Stimulated activated CD8-positive, alpha-beta memory T cell treated with anti-CD3 and anti-CD28 coated beads, Interleukin-7, amount 100 ng/mL, for 48 hours (primary cell): ENCODE results near the gene CLIC1.

Source experiments
- DNase-seq, 2 donors: peaks; one replicate each; pipeline ENCODE4 v3.0.0-alpha.2; 2020; ENCODE audit warnings: low read depth in 1 of 2; ENCODE audit errors: extremely low read depth in 1 of 2

CLIC1 gene

DNA sequence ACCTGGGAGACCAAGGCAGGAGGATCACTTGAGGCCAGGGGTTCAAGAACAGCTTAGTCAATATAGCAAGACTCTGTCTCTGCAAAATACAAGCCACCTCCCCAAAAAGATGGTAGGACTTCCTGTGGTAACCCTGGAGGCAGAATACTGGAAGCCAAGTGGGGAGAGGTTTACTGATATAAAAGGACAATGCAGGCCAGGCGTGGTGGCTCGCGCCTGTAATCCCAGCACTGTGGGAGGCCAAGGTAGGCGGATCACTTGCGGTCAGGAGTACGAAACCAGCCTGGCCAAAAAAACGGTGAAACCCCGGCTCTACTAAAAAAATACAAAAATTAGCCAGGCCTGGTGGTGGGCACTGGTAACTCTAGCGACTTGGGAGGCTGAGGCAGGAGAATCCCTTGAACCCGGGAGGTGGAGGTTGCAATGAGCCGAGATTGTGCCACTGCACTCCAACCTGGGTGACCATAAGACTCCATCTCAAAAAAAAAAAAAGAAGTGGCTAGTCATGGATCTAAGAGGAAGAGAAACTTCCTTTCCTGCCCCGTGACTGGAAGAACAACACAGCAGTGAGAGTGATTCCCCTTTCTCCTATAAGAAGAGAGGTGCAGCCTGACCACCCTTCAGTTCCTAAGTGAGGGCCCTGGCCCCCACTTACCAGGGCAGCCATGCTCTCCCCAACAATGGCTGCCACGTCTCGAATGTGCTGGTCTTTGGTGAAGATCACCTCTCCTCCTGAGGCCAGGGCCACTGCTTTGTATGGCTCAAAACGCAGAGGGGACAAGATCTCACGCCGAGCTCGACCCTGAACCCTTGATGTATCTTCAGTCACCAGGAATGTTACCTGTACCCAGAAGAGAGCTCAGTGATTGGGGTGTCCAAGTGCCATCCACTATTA, 32.3 kb upstream of the CLIC1 start:
- DNase-seq, result no peak

DNA sequence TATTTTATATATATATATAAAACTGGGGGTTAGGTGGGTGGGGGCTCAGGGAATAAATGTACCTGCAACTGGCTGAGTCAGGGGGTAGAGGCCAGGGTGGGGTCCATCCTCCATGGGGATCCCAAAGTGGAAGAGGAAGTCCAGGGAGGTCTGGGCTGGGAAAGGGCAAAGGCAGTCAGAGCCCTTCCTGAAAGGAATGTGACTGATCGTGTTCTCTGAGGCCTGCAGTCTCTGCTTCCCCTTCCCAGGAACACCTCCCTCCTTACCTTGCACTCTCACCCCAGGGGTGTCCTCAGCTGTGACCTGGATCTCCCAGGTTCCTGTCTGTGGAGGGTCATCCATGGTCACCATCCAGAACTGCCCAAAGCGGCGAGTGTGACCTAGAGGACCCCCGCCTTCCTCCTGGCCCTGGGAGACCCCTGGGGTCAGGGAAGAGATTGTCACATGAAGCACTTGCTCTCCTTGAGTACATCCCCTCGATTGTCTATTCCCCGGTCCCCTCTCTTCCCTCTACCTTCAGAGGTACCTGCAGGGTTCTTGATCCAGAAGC, 30.8 kb upstream of the CLIC1 start:
- DNase-seq, result no peak

DNA sequence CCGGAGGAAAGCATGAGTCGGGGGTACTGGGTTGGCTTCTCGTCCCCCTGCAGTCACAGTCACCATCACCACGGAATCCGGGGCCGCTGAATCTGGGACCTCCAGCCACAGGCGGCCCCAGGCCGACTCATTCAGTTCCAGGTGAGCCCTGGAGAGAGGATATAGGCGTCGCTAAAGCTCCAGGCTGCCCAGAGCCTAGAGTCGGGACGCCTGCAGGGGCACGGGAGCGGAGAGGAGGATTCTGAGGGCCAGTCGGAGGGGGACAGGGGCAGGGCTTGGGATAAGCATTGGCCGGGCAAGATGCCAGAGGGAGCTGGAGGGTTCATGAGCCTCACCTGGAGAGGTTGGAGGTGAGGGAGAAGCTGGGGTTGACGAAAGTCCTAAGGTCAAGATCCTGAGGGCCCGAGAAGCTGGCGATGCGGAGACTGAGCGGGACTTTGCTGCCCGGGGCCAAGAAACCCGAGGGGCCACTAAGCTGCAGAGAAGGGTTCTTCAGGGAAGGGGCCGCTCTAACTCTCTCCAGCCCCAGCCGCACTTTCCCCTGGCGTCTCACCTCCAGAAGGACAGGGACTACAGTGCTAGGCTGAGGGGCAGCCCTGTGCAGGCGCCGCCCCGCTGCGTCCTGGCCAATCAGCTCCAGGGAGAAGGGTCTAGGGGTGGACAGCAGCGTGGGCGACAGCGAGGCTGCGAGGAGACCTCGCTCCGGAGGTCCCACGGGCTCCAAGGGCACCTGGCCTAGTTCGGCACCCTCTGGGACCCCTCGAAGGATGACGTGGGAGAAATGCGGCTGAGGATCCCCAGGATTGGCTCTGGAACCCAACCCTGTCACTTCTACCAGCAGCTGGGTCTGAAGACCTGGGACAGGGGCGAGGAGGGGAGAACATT, 29.8 kb upstream of the CLIC1 start:
- DNase-seq, result no peak

DNA sequence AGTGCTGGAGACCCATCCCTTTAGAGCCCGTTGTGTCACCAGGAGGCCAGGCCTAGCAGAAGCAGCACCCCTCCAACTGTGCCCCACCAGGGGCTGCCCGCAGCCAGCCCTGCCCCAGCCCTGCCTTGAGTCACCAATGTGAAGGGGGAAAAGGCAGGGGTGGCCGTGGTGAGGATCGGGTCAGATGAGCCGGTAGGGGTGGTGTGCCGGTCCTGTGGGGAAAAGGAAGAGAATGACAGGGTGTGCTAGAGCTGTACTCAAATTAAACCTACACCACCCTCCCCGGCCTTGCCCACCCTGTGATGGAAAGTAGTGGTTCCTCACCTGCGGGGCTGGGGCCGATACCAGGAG, 29.2 kb upstream of the CLIC1 start:
- DNase-seq, result no peak

DNA sequence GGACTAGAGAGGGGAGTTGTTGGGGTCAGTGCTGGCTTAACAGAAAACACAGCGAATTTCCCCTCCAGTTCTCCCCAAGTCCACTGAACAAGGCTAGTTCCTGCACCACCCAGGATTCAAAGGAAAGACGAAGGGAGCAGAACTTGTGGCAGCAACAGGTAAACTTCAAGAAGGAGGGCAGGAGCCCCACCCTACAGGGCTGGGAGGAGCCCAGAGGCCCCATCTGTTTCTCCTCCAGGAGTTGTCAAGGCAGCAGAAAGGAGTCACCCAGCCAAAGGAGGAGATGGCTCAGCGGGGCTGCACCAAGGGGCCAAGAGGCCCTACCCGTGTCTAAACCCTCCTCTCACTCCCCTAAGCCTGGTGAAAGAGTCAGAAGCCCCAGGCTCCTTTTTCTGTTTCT, 27.9 kb upstream of the CLIC1 start:
- no peak for DNase-seq

DNA sequence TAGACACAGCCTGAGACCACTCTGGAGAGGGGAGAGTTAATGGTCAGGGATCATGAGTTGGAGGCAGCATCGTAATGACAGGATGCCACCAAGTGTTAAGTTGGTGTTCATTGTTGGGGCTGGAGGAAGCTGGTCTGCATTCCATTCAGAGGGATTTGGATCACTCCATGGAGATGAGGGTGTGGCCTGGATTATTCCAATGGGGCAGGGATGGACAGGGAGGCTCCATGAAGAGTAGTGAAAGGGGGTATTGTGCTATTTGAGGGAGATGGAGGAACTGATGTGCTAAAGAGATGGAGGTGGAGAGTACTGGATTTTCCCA, 27.2 kb upstream of the CLIC1 start:
- DNase-seq, result no peak

DNA sequence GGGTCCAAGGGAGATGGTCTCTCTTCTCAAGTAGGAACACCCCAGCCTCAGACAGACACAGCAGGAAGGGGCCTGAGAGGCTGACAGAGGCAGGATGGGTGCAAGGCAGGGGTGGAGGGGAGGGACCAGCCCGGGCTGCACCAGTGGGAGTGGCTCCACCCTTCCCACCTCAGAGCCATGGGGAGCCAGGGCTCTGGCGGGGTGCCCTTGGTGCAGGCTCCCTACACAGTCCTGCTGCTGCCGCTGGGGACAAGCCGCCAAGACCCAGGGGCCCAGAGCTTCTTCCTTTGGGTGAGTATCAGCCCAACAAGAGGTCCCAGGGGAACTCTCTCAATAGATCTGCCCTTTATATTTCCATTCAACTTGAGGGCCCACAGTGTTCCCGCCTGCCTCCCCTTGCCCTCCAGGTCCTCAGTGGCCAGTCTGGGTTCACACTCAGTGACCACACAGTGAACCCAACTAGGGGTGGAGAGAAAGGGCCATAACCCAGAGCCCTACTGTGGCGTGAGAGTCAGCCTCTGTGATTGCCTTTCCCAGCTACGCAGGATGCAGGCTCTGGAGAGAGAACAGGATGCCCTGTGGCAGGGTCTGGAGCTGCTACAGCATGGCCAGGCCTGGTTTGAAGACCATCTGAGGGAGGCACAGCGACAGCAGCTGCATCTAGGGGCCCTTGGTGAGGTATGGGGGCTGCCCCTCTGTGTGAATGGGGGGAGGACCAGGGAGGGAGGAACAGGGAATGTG, 26.7 kb upstream of the CLIC1 start:
- DNase-seq, result no peak

DNA sequence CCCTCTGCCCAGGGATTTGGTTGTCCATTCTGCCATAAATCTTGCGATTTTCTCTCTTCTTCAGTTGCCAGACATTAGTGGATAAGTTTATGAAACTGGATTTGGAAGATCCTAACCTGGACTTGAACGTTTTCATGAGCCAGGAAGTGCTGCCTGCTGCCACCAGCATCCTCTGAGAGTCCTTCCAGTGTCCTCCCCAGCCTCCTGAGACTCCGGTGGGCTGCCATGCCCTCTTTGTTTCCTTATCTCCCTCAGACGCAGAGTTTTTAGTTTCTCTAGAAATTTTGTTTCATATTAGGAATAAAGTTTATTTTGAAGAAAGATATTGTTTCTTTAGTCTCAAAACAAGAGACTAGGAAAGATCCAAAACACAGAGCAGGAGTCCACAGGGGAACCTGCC, 26.0 kb upstream of the CLIC1 start, which contains the start of gene SAPCD1:
Gene SAPCD1 (plus strand): TSS at position 301 of the 400 bp plus-strand sequence. CDS start 399 bp downstream, outside the sequence.
- no peak for DNase-seq

DNA sequence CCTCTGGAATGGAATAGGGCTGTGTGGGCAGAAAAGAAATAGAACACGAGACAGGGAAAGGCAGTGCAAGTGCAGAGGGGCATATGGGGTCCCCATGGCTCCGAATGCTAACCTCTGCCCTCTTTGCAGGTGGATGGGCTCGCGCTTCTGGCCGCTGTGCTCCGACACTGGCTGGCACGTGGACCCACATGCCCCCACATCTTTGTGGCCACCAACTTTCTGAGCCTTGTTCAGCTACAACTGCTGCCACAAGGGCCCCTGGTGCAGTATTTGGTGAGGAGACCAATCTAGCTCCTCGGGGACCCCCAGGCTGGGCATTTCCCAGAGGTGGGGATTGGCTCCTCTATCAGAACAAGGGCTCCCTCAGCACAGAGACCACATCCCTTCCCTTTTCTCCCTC, 25.0 kb upstream of the CLIC1 start:
- no peak for DNase-seq

DNA sequence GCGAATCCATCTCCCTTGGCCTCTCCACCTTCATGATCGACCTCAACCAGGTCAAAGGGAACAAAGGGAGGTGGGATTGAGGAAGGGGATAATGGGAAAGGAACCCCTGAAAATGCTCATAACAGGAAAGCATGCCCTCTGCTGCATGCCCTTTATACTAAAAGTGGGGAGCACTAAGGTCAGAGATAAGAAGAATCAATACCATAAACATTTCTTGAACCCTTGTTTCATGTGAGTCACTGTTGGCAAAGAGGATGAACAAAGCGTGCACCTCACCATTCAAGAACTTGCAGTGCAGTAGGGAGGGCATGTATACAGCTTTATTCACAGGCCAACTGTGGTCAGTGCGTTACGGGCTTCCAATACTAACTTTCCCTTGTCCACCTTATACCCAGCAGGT, 24.5 kb upstream of the CLIC1 start:
- no peak for DNase-seq

DNA sequence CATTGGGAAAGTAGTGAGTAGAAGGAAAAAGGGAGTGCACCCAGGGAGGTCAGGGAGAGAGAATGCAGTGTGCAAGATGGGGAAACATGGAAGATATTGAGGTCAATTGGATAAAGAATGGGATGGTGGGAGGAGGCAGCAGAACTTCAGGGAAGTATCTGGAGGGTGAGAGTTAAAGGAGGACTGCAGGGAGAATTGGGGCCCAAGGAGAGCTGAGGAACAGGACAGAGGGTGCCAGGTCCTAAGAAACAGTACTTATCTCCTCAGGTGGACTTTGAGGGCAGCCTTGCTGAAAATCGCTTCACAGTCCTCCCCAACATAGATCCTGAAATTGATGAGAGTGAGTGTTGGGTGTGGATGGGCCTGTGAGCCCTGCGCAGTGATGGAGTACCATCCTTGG, 22.0 kb upstream of the CLIC1 start:
- no peak for DNase-seq

DNA sequence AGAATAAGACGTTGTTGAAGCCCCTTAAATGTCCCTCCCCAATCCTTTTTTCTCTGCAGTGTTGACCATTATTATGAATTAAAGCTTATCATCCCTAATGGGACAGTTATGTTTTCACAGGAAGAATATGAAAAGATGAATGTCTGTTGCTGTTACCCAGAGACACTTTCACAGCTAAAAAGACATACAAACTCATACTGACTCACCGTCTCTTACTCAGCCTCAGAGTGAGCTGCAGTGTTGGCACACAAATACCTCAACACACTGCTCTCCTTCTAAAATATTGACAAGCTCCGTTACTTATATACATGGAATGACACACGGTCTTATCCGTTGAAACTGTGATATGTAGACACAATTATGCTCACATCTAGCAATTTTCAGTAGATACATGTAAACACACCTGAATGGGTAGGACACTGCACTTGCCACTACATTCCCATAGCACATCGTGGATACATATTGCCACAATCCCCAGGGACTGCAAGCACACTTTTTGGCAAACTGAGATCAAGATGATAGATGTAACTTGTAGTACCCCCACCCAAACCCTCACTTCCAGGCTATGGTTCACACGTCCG, 16.5 kb upstream of the CLIC1 start:
- DNase-seq, result no peak

DNA sequence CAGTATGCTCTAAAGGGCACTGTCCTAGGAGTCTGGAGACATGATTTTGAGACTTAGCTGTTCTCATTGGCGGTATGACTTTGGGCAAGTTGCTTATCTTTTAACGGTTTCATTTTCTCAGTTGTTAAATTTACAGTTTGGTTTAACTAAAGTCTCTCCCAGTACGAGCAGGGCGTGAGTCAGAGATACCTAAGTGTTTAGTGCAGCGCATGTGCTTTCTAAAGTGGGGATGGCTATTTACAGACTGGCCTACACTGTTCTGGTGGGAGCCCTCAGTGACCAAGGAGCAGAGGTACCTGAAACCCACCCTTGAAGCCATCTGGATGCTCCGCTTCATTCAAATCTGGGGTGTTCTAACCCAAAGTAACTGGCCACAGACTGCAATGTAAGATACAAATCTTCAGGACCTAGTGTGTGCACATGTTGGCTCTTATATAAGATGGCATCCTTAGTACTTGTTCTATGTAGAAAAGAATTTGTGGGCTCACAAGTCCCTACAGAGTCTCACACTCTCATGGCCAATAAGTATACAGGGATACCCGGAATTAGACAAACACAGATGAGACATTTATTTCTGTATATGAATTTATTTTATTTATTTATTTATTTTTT, 14.2 kb upstream of the CLIC1 start:
- DNase-seq, result no peak

DNA sequence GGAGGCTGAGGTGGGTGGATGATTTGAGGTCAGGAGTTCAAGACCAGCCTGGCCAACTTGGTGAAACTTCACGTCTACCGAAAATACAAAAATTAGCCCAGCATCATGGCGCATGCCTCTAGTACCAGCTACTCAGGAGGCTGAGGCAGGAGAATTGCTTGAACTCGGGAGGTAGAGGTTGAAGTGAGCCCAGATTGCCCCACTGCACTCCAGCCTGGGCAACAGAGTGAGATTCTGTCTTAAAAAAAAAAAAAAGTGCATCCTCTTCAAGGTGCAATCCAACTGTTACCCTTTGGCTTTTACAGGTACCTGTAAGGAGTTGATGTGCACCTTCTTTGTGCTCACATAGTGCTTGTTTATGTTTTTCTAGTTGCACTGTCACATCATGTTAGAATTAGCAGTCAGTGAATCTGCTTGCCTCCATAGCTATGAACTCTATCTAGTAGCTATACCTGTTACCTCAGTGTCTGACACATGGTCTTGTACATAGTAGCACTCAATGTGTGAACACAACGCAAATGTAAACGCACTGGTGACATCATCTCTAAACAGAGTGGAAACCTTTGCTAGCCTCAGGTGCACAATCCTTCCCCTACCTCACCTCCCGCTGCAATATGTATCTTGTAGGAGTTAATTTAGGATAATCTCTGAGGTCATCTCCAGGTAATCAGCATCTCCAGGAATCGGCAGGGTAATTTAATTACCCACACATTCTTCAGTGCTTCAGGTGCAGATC, 13.1 kb upstream of the CLIC1 start:
- DNase-seq, result no peak

DNA sequence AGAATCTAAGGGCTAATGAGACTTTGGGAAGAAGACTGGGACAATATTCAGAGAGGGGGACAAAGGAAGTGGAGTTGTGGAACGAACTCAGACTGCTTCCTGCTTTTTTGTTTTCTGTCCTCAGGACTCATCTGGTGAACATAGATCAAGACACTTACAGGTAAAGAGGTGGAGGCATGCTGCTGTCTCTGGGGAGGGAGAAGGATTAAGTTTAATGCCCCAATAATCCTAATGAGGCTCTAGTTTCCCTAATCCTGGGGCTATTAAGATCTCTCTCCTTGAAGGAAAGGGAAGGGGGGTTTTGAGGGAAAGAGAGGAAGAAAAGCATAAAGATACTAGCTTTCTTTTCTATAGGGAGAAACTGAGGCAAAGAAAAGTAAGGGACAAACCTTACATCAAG, 8.1 kb upstream of the CLIC1 start:
- no peak for DNase-seq

DNA sequence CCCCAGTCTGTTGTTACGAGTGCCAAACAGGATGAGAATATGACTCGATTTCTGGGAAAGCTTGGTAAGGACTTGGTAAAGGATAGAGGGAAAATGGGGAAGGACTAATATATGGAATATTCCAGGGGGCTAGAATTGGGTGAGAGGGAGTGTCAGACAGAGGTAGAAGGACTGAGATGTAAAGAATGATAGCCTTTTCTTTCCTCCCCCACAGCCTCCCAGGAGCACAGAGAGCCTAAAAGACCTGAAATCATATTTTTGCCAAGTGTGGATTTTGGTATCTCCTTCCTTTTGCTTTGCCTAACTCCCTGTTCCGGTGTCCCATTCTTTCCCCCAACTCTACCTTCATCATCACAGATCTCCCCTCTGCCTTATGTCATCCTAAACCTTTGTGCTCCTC, 6.6 kb upstream of the CLIC1 start:
- no peak for DNase-seq

DNA sequence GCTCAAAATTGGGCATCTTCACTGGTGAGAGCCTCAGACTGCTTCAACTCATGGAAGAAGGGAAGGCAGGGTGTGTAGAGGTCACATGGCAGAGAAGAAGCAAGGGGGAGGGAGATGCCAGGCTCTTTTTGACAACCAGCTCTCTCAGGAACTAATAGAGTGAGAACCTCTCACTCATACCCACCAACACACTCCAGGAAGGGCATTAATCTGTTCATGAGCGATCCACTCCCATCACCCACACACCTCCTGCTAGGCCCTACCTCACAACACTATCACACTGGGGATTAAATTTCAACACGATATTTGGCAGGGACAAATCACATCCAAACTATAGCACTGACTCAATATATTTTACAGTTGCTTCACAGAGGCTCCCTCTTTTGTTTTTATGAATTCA, 5.5 kb upstream of the CLIC1 start:
- DNase-seq, result no peak

DNA sequence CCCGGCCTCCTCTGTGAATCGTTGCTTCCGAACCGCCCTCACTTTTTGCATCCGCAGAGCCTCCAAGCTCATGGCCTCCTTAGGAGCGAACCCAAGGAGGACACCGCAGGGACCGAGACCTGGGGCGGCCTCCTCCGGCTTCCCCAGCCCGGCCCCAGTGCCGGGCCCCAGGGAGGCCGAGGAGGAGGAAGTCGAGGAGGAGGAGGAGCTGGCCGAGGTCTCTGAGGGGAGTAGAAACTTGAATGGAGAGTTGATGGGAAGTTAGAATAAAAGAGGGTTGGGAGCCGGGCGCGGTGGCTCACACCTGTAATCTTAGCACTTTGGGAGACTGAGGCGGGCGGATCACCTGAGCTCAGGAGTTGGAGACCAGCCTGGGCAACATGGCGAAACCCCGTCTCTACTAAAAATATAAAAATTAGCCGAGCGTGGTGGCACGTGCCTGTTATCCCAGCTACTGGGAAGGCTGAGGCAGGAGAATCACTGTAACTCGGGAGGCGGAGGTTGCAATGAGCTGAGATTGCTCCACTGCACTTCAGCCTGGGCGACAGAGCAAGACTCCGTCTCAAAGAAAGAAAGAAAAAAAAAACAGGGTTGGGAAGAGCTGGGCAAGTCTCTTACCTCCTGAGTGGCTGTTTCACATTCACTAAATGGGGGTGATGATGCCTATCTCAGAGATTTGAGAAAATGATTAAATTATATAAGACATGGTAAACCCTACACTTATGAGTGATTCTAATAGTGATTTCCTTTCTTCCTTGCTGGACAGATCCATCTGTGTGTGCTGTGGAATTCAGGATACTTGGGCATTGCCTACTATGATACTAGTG, 4.3 kb upstream of the CLIC1 start:
- DNase-seq, result no peak
